ENCODE data around the gene MAP4K2.

Gene MAP4K2

GRCh38 chr11:64765291-64765850, 37.6 kb downstream of the MAP4K2 start:
- TF ChIP-seq CTCF (IDR thresholded peaks at IDR 0.05), result peak; percentile 30

DNA sequence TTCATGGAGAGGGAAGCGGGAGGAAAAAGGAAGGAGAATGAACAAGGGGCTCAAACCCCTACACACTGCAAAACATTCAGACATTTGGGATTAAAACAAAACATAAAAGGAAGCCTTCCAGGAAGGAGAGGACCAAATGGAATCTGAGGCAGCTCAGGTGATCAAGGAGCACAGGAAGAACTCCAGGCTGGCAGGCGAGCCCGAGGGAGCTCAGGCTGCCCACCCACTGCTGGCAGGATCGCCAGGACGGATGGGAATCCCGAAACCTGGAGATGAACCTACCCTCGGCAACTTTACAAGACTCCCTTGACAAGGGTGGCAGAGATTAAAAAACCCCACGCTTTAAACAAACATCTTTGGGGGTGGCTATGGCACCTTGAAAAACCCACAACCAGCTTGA, 38.3 kb downstream of the MAP4K2 start:
- TF ChIP-seq CTCF (IDR thresholded peaks at IDR 0.05), result no peak

DNA sequence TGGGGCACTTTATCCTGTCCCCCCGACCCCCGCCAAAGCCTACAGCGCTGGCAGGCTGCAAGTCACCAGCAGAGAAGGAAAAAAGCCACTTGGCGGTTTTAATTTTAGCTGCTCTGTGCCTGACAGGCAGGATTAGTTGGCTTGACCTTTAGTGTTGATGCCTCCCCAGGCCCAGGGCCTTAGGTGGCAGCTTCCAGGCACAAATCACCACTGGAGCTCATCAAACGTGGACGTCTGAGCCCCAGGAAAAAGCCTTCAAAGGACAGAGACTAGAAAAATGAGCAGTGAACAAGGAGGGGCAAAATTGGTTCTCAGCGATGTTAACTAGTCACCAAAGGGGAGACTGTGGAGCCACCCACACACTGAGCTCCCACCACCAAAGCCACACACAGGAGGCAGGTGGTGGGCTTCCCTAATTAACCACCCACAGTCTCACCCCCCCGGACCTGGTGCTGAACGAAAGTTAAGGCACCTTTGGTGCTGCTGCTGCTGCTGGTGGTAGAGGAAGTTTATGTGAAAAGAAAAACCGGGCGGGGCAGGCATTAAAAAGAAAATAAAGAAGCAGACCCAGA, 38.9 kb downstream of the MAP4K2 start:
- TF ChIP-seq CTCF (IDR thresholded peaks at IDR 0.05), result no peak

DNA sequence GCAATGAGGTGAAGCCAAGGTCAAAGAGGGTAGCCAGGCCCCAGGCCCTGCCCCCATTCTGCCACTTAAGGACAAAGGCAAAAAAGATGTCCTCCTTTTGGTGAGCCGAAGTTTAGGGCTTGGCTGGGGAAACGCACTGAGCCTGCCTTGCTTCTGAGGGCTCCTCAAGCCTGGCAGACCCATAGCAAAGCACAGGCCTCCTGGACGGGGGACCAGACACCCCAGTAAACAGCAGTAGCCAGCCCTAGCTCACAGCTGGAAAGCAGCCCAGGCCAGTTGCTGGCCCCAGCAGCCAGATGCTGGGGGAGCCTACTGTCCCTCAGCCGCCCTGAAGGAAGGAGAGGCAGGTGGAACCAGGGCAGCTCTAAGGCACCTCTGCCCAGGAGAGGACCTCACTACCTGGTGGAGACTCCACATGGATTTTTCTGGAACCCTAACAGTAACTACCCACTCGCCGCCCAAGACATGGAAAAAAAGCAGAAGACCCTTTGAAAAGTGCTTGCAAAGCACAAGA, 39.4 kb downstream of the MAP4K2 start:
- no peak for TF ChIP-seq CTCF (IDR thresholded peaks at IDR 0.05)

- TF ChIP-seq CTCF (IDR thresholded peaks at IDR 0.05), result no peak
Observed at GRCh38 chr11:64762674-64763525, 40.1 kb downstream of the MAP4K2 start.

GRCh38 chr11:64762277-64762673, 40.7 kb downstream of the MAP4K2 start:
- no peak for TF ChIP-seq CTCF (IDR thresholded peaks at IDR 0.05)

DNA sequence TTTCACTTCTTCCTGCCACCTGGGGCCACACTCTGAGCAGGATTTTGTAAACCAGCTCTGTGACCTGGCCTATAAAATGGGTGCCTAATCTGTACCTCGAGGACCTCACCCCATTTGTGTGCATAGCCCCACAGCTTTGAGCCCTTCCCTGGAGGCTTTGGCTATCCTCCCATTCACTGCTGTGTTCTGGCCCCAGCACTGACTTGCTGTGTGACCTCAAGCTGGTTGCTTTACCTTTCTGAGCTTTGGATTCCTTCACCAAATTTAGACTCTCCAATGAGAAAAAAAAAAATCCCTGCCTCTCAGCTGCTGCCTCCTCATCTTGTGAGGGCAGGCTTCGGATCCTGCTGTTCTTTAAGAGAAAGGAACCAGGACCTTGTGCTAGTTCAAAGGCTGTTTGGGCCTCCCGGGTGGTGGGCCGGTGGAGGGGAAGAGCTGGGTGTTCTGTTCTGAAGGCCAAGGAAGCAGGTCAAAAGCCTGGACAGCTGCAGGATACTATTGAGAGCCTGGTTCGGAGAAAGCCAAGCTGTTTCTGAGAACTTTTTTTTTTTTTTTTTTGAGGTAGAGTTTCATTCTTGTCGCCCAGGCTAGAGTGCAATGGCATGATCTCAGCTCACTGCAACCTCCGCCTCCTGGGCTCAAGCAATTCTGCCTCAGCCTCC, 42.1 kb downstream of the MAP4K2 start:
- no peak for TF ChIP-seq CTCF (IDR thresholded peaks at IDR 0.05)
